IMR-90 (cell line): Measurements from ENCODE around the gene ATF7IP2. TPM values are rescaled to one million over a fixed set of nuclear protein-coding genes. Genes with fewer than 3 reads are reported as not detected.

Experiments
- ATAC-seq: fragments of 200-7000 bp; cut with Tn5 transposase; 2 replicates; pipeline ENCODE4 v1.9.1; 2020; ENCODE audit warnings: low read depth, mild to moderate bottlenecking, moderate library complexity
- BruUV-seq: library from RNA; stranded (reverse); fragments of 400-500 nt; replicated peaks from 2 replicates; lab custom pipeline; 2021; lab: Mats Ljungman, UMichigan
- CTCF ChIA-PET: fragments of 300-600 bp; formaldehyde crosslinking; extraction: SDS; loops from one replicate; lab custom pipeline; 2021; ENCODE audit warnings: antibody characterized with exemption; lab: Yijun Ruan, JAX
- POLR2A ChIA-PET: fragments of 300-600 bp; sonication (Branson Sonifier 250); formaldehyde crosslinking; loops from one replicate; lab custom pipeline; 2022; ENCODE audit warnings: antibody characterized with exemption; ENCODE audit not compliant: unreplicated experiment; lab: Charles Lee
- DNase-seq: peaks from one replicate; pipeline ENCODE4 v3.0.0; 2013
- H2AFZ ChIP-seq: replicated peaks from 2 replicates; pipeline ENCODE3; 2013; ENCODE audit warnings: low read length, mild to moderate bottlenecking; ENCODE audit not compliant: poor library complexity
- H2AK5ac ChIP-seq: 2 replicates; pipeline ENCODE4 v1.6.1; 2013; ENCODE audit warnings: low read depth, low read length, inconsistent platforms
- H2AK9ac ChIP-seq: replicated peaks from 2 replicates; pipeline ENCODE3; 2013; ENCODE audit warnings: mild to moderate bottlenecking, low read depth, low read length, moderate library complexity; ENCODE audit not compliant: poor library complexity
- H2BK120ac ChIP-seq: 2 replicates; pipeline ENCODE4 v1.6.1; 2013; ENCODE audit warnings: low read depth, low read length, inconsistent platforms
- H2BK15ac ChIP-seq: 3 replicates; pipeline ENCODE4 v1.6.1; 2013; ENCODE audit warnings: low read depth, low read length, inconsistent platforms
- H2BK20ac ChIP-seq: 2 replicates; pipeline ENCODE4 v1.6.1; 2013; ENCODE audit warnings: low read depth, mild to moderate bottlenecking, inconsistent platforms, low read length, moderate library complexity
- H2BK5ac ChIP-seq: 2 replicates; pipeline ENCODE4 v1.6.1; 2013; ENCODE audit warnings: mild to moderate bottlenecking, low read depth, low read length, inconsistent platforms; ENCODE audit not compliant: poor library complexity, severe bottlenecking
- H3K14ac ChIP-seq: replicated peaks from 2 replicates; pipeline ENCODE4 v1.6.1; 2013; ENCODE audit warnings: low read depth, low read length, inconsistent platforms
- H3K18ac ChIP-seq: 2 replicates; pipeline ENCODE4 v1.6.1; 2013; ENCODE audit warnings: low read depth, low read length, control low read depth
- H3K23ac ChIP-seq: 2 replicates; pipeline ENCODE4 v1.6.1; 2013; ENCODE audit warnings: low read depth, low read length, inconsistent platforms
- H3K27ac ChIP-seq: 2 replicates; pipeline ENCODE4 v1.5.1; 2013; ENCODE audit warnings: mild to moderate bottlenecking, control low read depth, low read length; ENCODE audit not compliant: insufficient read depth
- H3K27me3 ChIP-seq: 2 replicates; pipeline ENCODE4 v1.6.1; 2013; ENCODE audit warnings: low read length; ENCODE audit not compliant: control insufficient read depth, insufficient read depth
- H3K36me3 ChIP-seq: 2 replicates; pipeline ENCODE4 v1.6.1; 2013; ENCODE audit warnings: low read length, mixed read lengths; ENCODE audit not compliant: control insufficient read depth, insufficient read depth
- H3K4ac ChIP-seq: 2 replicates; pipeline ENCODE4 v1.6.1; 2013; ENCODE audit warnings: low read depth, low read length, inconsistent platforms
- H3K4me1 ChIP-seq: 2 replicates; pipeline ENCODE4 v1.6.1; 2013; ENCODE audit warnings: low read length, mixed read lengths; ENCODE audit not compliant: control insufficient read depth, insufficient read depth
- H3K4me2 ChIP-seq: 2 replicates; pipeline ENCODE4 v1.6.1; 2013; ENCODE audit warnings: low read depth, mild to moderate bottlenecking, control low read depth, low read length, moderate library complexity
- H3K4me3 ChIP-seq: 2 replicates; pipeline ENCODE4 v1.5.1; 2013; ENCODE audit warnings: low read depth, mild to moderate bottlenecking, control low read depth, low read length, moderate library complexity; ENCODE audit not compliant: insufficient read depth
- H3K56ac ChIP-seq: 2 replicates; pipeline ENCODE4 v1.6.1; 2013; ENCODE audit warnings: low read length, inconsistent platforms; ENCODE audit not compliant: insufficient read depth; ENCODE audit errors: extremely low read depth
- H3K79me1 ChIP-seq, 2 experiments: 2 replicates each; pipeline ENCODE4 v1.6.1; 2013; ENCODE audit warnings: low read length in 2 of 2, inconsistent platforms in 1 of 2, low read depth in 1 of 2
- H3K9ac ChIP-seq: 2 replicates; pipeline ENCODE4 v1.6.1; 2013; ENCODE audit warnings: low read depth, low read length, control low read depth
- H3K9me1 ChIP-seq: 2 replicates; pipeline ENCODE4 v1.6.1; 2013; ENCODE audit warnings: low read length, inconsistent platforms; ENCODE audit not compliant: insufficient read depth
- H3K9me3 ChIP-seq: 2 replicates; pipeline ENCODE4 v1.6.1; 2013; ENCODE audit warnings: low read length; ENCODE audit not compliant: control insufficient read depth, insufficient read depth
- H4K20me1 ChIP-seq: 2 replicates; pipeline ENCODE4 v1.6.1; 2013; ENCODE audit warnings: low read length, inconsistent platforms; ENCODE audit not compliant: insufficient read depth
- H4K5ac ChIP-seq: 2 replicates; pipeline ENCODE4 v1.6.1; 2013; ENCODE audit warnings: mild to moderate bottlenecking, low read depth, low read length, control low read depth
- H4K8ac ChIP-seq, 2 experiments: 2 replicates each; pipeline ENCODE4 v1.6.1; 2013; ENCODE audit warnings: low read depth in 2 of 2, low read length in 2 of 2, control low read depth in 1 of 2, inconsistent platforms in 1 of 2
- H4K91ac ChIP-seq: 2 replicates; pipeline ENCODE4 v1.6.1; 2013; ENCODE audit warnings: low read depth, low read length, inconsistent platforms; ENCODE audit not compliant: insufficient read depth
- BHLHE40 ChIP-seq: fragments of 150-350 bp; IDR thresholded peaks from 2 replicates; pipeline ENCODE4 v1.6.1; 2016; ENCODE audit warnings: mild to moderate bottlenecking, low read depth, low read length
- CEBPB ChIP-seq: IDR thresholded peaks from 2 replicates; pipeline ENCODE4 v1.6.1; 2012; ENCODE audit warnings: low read depth, low read length, improper control_type of control experiment
- CHD1 ChIP-seq: IDR thresholded peaks from 2 replicates; pipeline ENCODE4 v1.6.1; 2012; ENCODE audit warnings: low read depth, low read length, improper control_type of control experiment
- CTCF ChIP-seq: conservative IDR thresholded peaks from 2 replicates; pipeline ENCODE4 v1.5.1; 2012; ENCODE audit warnings: mild to moderate bottlenecking, low read depth, low read length, improper control_type of control experiment
- ELK1 ChIP-seq: fragments of 150-350 bp; IDR thresholded peaks from 2 replicates; pipeline ENCODE4 v1.6.1; 2016; ENCODE audit warnings: low read depth, mild to moderate bottlenecking, low read length, moderate library complexity, borderline replicate concordance
- FOS ChIP-seq: fragments of 150-350 bp; IDR thresholded peaks from 2 replicates; pipeline ENCODE4 v1.6.1; 2016; ENCODE audit warnings: low read depth, low read length
- MAFK ChIP-seq: IDR thresholded peaks from 2 replicates; pipeline ENCODE4 v1.6.1; 2012; ENCODE audit warnings: low read depth, low read length, improper control_type of control experiment
- MAZ ChIP-seq: IDR thresholded peaks from 2 replicates; pipeline ENCODE4 v1.6.1; 2012; ENCODE audit warnings: low read depth, mild to moderate bottlenecking, low read length, improper control_type of control experiment, moderate library complexity, borderline replicate concordance
- MXI1 ChIP-seq: IDR thresholded peaks from 2 replicates; pipeline ENCODE4 v1.6.1; 2012; ENCODE audit warnings: low read depth, mild to moderate bottlenecking, low read length, moderate library complexity, borderline replicate concordance
- NFE2L2 ChIP-seq: fragments of 150-350 bp; IDR thresholded peaks from 2 replicates; pipeline ENCODE4 v1.6.1; 2016; ENCODE audit warnings: low read depth, mild to moderate bottlenecking, low read length
- RAD21 ChIP-seq: IDR thresholded peaks from 2 replicates; pipeline ENCODE4 v1.6.1; 2012; ENCODE audit warnings: low read length, improper control_type of control experiment
- USF2 ChIP-seq: fragments of 150-350 bp; IDR thresholded peaks from 2 replicates; pipeline ENCODE4 v1.6.1; 2017; ENCODE audit warnings: mild to moderate bottlenecking, antibody characterized with exemption, low read length, low read depth
- WGBS, 2 experiments: methylation state at CpG; one replicate each; pipeline versions ENCODE4 v1.1.5 to v1.1.7; 2013; ENCODE audit warnings: missing lambda C conversion rate in 2 of 2; ENCODE audit not compliant: insufficient read length in 1 of 2; ENCODE audit errors: extremely low coverage in 2 of 2; 5-methylcytosine and 5-hydroxymethylcytosine counted together
- dilution Hi-C: fragments of 300-500 bp; cut with HindIII; formaldehyde crosslinking; loops from one replicate; pipeline ENCODE4 v1.14.3; 2018; ENCODE audit warnings: low sequenced_read_pairs; ENCODE audit not compliant: unreplicated experiment
- in situ Hi-C: fragments of 300-500 bp; cut with MboI; formaldehyde crosslinking; loops from 3 replicates; pipeline ENCODE4 v1.14.3; 2019; ENCODE audit warnings: low sequenced_read_pairs, inconsistent platforms, mixed read lengths
- intact Hi-C: fragments of 100-400 bp; cut with micrococcal nuclease; formaldehyde crosslinking; loops from 2 replicates; pipeline ENCODE4 v1.10.0; 2022
- polyA plus RNA-seq, 3 experiments: library from polyadenylated mRNA; depleted of rRNA; stranded (reverse); fragments of >200 nt; gene quantifications; 2 replicates each; pipeline ENCODE4 v1.2.3, GENCODE V29; 2012; ENCODE audit warnings: low replicate concordance in 1 of 3
- total RNA-seq: library from RNA; depleted of rRNA; stranded (reverse); fragments of >200 nt; gene quantifications from 2 replicates; pipeline ENCODE4 v1.2.3, GENCODE V29; 2012

Gene ATF7IP2
- total and polyA plus RNA-seq, 2 of the 4 experiments (the other 2 are of a cell fraction), result 2.7 to 3.6 TPM

- no peaks in the 10 kb centered on the region for H3K9me1 ChIP-seq
- no peaks in the 10 kb centered on the region for H3K36me3 ChIP-seq
- TF ChIP-seq USF2 (no peak), NFE2L2 (no peak), MXI1 (no peak), MAZ (no peak), RAD21 (no peak), CHD1 (no peak), CEBPB (no peak), BHLHE40 (no peak), CTCF (no peak), ELK1 (no peak), MAFK (no peak), FOS (no peak)
- WGBS, 2 experiments, result no CpG with 5 or more reads among the region's 3 CpGs
- H2BK120ac ChIP-seq, result no peak overlapping the region
- H4K5ac ChIP-seq, result no peak overlapping the region
- H2AK9ac ChIP-seq, result no peak overlapping the region
- no peak overlapping the region for H2AFZ ChIP-seq
- no peak overlapping the region for H4K91ac ChIP-seq
- no peak overlapping the region for H3K27ac ChIP-seq
- no peak overlapping the region for H3K4me3 ChIP-seq
- H3K4me1 ChIP-seq, result no peaks in the 10 kb centered on the region
- DNase-seq (no peak), ATAC-seq (no peak)
- no peak overlapping the region for H2BK15ac ChIP-seq
- in situ Hi-C loops, result no loop called here
- H4K8ac ChIP-seq, result no peak overlapping the region
- H3K27me3 ChIP-seq, result no peaks in the 10 kb centered on the region
- no peak overlapping the region for H3K4ac ChIP-seq
- intact Hi-C loops, result no loop called here
- H3K9ac ChIP-seq, result no peak overlapping the region
- no peak overlapping the region for H2AK5ac ChIP-seq
- no TSS peak for BruUV-seq
- no peak overlapping the region for H3K14ac ChIP-seq
- POLR2A ChIA-PET, result no interaction called here
- no peak overlapping the region for H3K56ac ChIP-seq
- H3K9me3 ChIP-seq, result no peaks in the 10 kb centered on the region
- no peak overlapping the region for H3K23ac ChIP-seq
- CTCF ChIA-PET, result no interaction called here
- no peak overlapping the region for H3K4me2 ChIP-seq
- H2BK20ac ChIP-seq, result no peak overlapping the region
- no peak overlapping the region for H3K18ac ChIP-seq
- no peaks in the 10 kb centered on the region for H4K20me1 ChIP-seq
- H3K79me1 ChIP-seq, result no peaks in the 10 kb centered on the region
- dilution Hi-C loops, result no loop called here
- H2BK5ac ChIP-seq, result no peak overlapping the region
Measured at GRCh38 chr16:10428433-10429168, 42.7 kb downstream of the ATF7IP2 start.
